Epidermal melanocyte (primary cell): ENCODE measurements around the gene MSMO1.

Source experiments
- DNase-seq: peaks from one replicate; pipeline ENCODE4 v3.0.0; 2011; ENCODE audit warnings: low spot score; ENCODE audit not compliant: insufficient read length

MSMO1 gene

DNA sequence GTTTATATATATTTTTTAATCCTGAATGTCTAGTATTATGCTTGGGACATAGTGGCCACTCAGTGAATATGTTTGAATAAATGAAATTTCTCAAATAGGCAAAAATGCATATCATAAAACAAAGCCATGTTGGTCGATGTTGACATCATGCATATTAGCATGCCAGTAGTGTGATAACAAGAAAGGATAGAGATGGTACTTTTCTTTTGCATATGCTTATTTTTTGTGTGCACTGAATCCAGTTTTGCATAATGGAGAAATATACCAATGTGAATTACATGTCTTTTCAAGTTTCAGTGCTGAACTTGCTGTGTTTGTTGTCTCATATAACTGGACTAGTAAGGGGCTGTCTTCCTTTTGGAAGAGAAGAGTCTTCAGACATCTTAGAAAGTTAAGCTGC lies 58.9 kb downstream of the MSMO1 start:
- no peak for DNase-seq

DNA sequence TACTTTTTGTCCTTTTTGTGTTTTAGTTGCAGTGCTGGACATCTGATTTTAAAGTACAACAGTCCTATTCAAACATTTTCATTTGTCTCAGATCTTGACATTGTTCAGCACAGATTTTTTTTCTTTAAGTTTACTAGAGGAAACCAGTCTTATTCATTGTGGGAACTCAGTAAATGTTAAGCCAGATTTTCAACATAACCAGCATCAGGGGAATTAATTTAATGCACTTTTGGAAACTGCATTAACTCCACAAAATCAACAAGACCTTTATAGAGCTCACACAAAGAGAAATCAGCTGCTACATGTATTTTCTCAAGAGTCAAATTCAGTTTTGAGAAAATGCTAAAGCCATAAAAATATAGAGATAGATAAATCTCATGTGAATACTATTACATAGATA lies 61.3 kb downstream of the MSMO1 start:
- DNase-seq = no peak
